Measurements from ENCODE around the gene FLNC. TPM values are rescaled to one million over a fixed set of nuclear protein-coding genes. Genes with fewer than 3 reads are reported as not detected.
A peak's percentile ranks its signal among the peaks of the same experiment; 100 is the strongest.

The FLNC gene
- total RNA-seq, 4 donors from 2014 or later: 21.3 to 234 (median 57.9) TPM

- intact Hi-C loops (cut with DNase I; ENCODE audit: low total_unique reads): no loop called here
Measured at GRCh38 chr7:128859232-128860157, 29.3 kb downstream of the FLNC start.

GRCh38 chr7:128860158-128861073, 30.2 kb downstream of the FLNC start:
- no peak for DNase-seq
- 50 to 58% methylated on average over 2 to 10 of the region's 10 CpGs for WGBS, 2 donors (ENCODE audit: low coverage in 1 of 2)
- Histone ChIP-seq H3K4me1 (peaks cover 0 to 36% (median 13%) of the 10 kb centered on the region in 4 donors), H3K4me3 (no peak overlapping the region), H3K27ac (peak overlapping the region; percentile 15 to 77 (median 24)), H3K36me3 (peaks cover 0 to 2% (median 0%) of the 10 kb centered on the region in 4 donors), H3K27me3 (no peaks in the 10 kb centered on the region), H3K9me3 (no peaks in the 10 kb centered on the region)
- intact Hi-C loops (cut with DNase I; ENCODE audit: low total_unique reads): no loop called here
- peak in 1 of 3 donors; percentile 16 for TF ChIP-seq POLR2AphosphoS5 (IDR thresholded peaks at IDR 0.05)
- TF ChIP-seq, protein P1, sequence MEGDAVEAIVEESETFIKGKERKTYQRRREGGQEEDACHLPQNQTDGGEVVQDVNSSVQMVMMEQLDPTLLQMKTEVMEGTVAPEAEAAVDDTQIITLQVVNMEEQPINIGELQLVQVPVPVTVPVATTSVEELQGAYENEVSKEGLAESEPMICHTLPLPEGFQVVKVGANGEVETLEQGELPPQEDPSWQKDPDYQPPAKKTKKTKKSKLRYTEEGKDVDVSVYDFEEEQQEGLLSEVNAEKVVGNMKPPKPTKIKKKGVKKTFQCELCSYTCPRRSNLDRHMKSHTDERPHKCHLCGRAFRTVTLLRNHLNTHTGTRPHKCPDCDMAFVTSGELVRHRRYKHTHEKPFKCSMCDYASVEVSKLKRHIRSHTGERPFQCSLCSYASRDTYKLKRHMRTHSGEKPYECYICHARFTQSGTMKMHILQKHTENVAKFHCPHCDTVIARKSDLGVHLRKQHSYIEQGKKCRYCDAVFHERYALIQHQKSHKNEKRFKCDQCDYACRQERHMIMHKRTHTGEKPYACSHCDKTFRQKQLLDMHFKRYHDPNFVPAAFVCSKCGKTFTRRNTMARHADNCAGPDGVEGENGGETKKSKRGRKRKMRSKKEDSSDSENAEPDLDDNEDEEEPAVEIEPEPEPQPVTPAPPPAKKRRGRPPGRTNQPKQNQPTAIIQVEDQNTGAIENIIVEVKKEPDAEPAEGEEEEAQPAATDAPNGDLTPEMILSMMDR (IDR thresholded peaks at IDR 0.05): no peak
- in situ Hi-C loops (cut with MboI; ENCODE audit: low pct_ligation_motif_present in 1 of 4, low pct_unique_long_range_greater_than_20kb in 1 of 4, low sequenced_read_pairs in 3 of 4): loop anchor here in 2 of 4 donors (25.0 kb wide), 2 partner anchors 102 to 248 kb away; no protein-coding TSS in a partner anchor

More at GRCh38 chr7:128859232-128860157, 29.3 kb downstream of the FLNC start:
- Histone ChIP-seq H3K36me3 (no peaks in the 10 kb centered on the region), H3K27ac (peak overlapping the region; percentile 14 to 77 (median 18)), H3K9me3 (no peaks in the 10 kb centered on the region), H3K4me1 (peaks cover 0 to 36% (median 13%) of the 10 kb centered on the region in 4 donors), H3K4me3 (no peak overlapping the region), H3K27me3 (no peaks in the 10 kb centered on the region)
- DNase-seq: no peak
- WGBS, 2 donors (ENCODE audit: low coverage in 1 of 2): 50 to 68% methylated on average over 9 to 12 of the region's 12 CpGs
- no peak for TF ChIP-seq POLR2A (IDR thresholded peaks at IDR 0.05)
- in situ Hi-C loops (cut with MboI; ENCODE audit: low pct_ligation_motif_present in 1 of 4, low pct_unique_long_range_greater_than_20kb in 1 of 4, low sequenced_read_pairs in 3 of 4): loop anchor here in 2 of 4 donors (25.0 kb wide), 2 partner anchors 103 to 247 kb away; no protein-coding TSS in a partner anchor

- in situ Hi-C loops (cut with MboI; ENCODE audit: low pct_ligation_motif_present in 1 of 4, low pct_unique_long_range_greater_than_20kb in 1 of 4, low sequenced_read_pairs in 3 of 4): loop anchor here in 2 of 4 donors (25.0 kb wide), 2 partner anchors 100 to 250 kb away; no protein-coding TSS in a partner anchor
- no peak for TF ChIP-seq POLR2AphosphoS5 (IDR thresholded peaks at IDR 0.05)
- TF ChIP-seq, protein P1 (IDR thresholded peaks at IDR 0.05): no peak
- TF ChIP-seq POLR2A (IDR thresholded peaks at IDR 0.05): no peak
- no peak for TF ChIP-seq EP300 (IDR thresholded peaks at IDR 0.05; ENCODE audit: low read depth)
- peak overlapping the region in 3 of 4 donors; percentile 79 to 88 (median 88) for H3K27ac ChIP-seq
Measured at GRCh38 chr7:128861957-128862570, 31.9 kb downstream of the FLNC start.

More at GRCh38 chr7:128861957-128862570, 31.9 kb downstream of the FLNC start:
- H3K36me3 ChIP-seq: peaks cover 0 to 5% (median 0%) of the 10 kb centered on the region in 4 donors
- no peaks in the 10 kb centered on the region for H3K27me3 ChIP-seq
- intact Hi-C loops (cut with DNase I; ENCODE audit: low total_unique reads): no loop called here
- H3K9me3 ChIP-seq: no peaks in the 10 kb centered on the region
- peak overlapping the region in 3 of 4 donors; percentile 66 to 88 (median 82) for H3K4me3 ChIP-seq
- DNase-seq: no peak
- peaks cover 0 to 33% (median 13%) of the 10 kb centered on the region in 4 donors for H3K4me1 ChIP-seq
- WGBS, 2 donors (ENCODE audit: low coverage in 1 of 2): 28 to 70% methylated on average over 5 to 15 of the region's 15 CpGs
